HCT116 (cell line): ENCODE measurements around the gene MBTPS1. TPM values are rescaled to one million over a fixed set of nuclear protein-coding genes. Genes with fewer than 3 reads are reported as not detected.

Source experiments
- ATAC-seq: fragments of 200-7000 bp; cut with Tn5 transposase; 2 replicates; pipeline ENCODE4 v1.9.1; 2020; ENCODE audit warnings: mild to moderate bottlenecking, moderate library complexity
- BruUV-seq: library from RNA; stranded (reverse); fragments of 400-500 nt; replicated peaks from 2 replicates; lab custom pipeline; 2021; lab: Mats Ljungman, UMichigan
- CTCF ChIA-PET: fragments of 300-600 bp; sonication (Branson Sonifier 250); formaldehyde crosslinking; loops from one replicate; lab custom pipeline; 2021; ENCODE audit warnings: antibody characterized with exemption; lab: Charles Lee
- POLR2A ChIA-PET: fragments of 300-600, 350-600 bp; sonication (Branson Sonifier 250); formaldehyde crosslinking; loops from one replicate; lab custom pipeline; 2021; ENCODE audit warnings: antibody characterized with exemption; lab: Charles Lee
- RAD21 ChIA-PET, 2 experiments: fragments of 300-600 bp; sonication (Branson Sonifier 250); formaldehyde crosslinking; loops; one replicate each; lab custom pipeline; 2023; ENCODE audit warnings: low total read pairs in 2 of 2; ENCODE audit not compliant: uncharacterized antibody in 2 of 2, unreplicated experiment in 2 of 2, low non-redundant PET in 1 of 2; lab: Charles Lee
- DNase-seq: peaks from one replicate; pipeline ENCODE4 v3.0.0-alpha.2; 2010; ENCODE audit warnings: low read depth, low spot score
- H2AFZ ChIP-seq: fragments of 200-600 bp; shearing (Covaris generic), sonication (generic); 2 replicates; pipeline ENCODE4 v1.6.1; 2017; ENCODE audit warnings: low read depth, mixed run types, mixed read lengths, antibody characterized with exemption, low read length; ENCODE audit not compliant: poor library complexity, severe bottlenecking
- H3K27ac ChIP-seq: 2 replicates; pipeline ENCODE4 v1.5.1; 2012; ENCODE audit warnings: low read depth, low read length
- H3K27me3 ChIP-seq: fragments of 200-600 bp; sonication (generic); 2 replicates; pipeline ENCODE4 v1.6.1; 2016; ENCODE audit warnings: mixed run types, low read length, mixed read lengths; ENCODE audit not compliant: insufficient read depth
- H3K36me3 ChIP-seq, 2 experiments: fragments of 200-500 bp in 1 of 2; fragments of 200-600 bp in 1 of 2; sonication (Bioruptor generic) in 1 of 2; sonication (generic) in 1 of 2; 2 replicates each; pipeline versions ENCODE4 v1.5.1 to v1.6.1; 2014 to 2016; ENCODE audit warnings: low read length in 2 of 2, inconsistent platforms in 1 of 2, mixed read lengths in 1 of 2, mixed run types in 1 of 2; ENCODE audit not compliant: insufficient read depth in 2 of 2, control insufficient read depth in 1 of 2
- H3K4me1 ChIP-seq, 2 experiments: fragments of 200-600 bp in 1 of 2; sonication (generic) in 1 of 2; 2 replicates each; pipeline versions ENCODE4 v1.5.1 to v1.6.1; 2012 to 2017; ENCODE audit warnings: low read length in 2 of 2, inconsistent platforms in 1 of 2, mild to moderate bottlenecking in 1 of 2, mixed read lengths in 1 of 2, mixed run types in 1 of 2, moderate library complexity in 1 of 2; ENCODE audit not compliant: insufficient read depth in 2 of 2, control insufficient read depth in 1 of 2
- H3K4me2 ChIP-seq: fragments of 200-600 bp; sonication (generic); 2 replicates; pipeline ENCODE4 v1.6.1; 2017; ENCODE audit warnings: mixed run types, low read length, mixed read lengths
- H3K4me3 ChIP-seq, 2 experiments: fragments of 200-600 bp in 1 of 2; sonication (generic) in 1 of 2; replicated peaks in 1 of 2; 2 replicates each; pipeline ENCODE4 v1.5.1; 2011 to 2016; ENCODE audit warnings: low read length in 2 of 2, control low read depth in 1 of 2, low read depth in 1 of 2, mild to moderate bottlenecking in 1 of 2, mixed read lengths in 1 of 2, mixed run types in 1 of 2
- H3K79me2 ChIP-seq: fragments of 200-600 bp; sonication (generic); 2 replicates; pipeline ENCODE4 v1.6.1; 2017; ENCODE audit warnings: mild to moderate bottlenecking, mixed run types, low read length, moderate library complexity, mixed read lengths; ENCODE audit not compliant: insufficient read depth
- H3K9ac ChIP-seq: fragments of 200-600 bp; sonication (generic); 2 replicates; pipeline ENCODE4 v1.6.1; 2016; ENCODE audit warnings: low read length, mixed read lengths
- H3K9me2 ChIP-seq: fragments of 200-600 bp; sonication (generic), shearing (Covaris generic); 2 replicates; pipeline ENCODE4 v1.6.1; 2017; ENCODE audit warnings: mixed run types, mild to moderate bottlenecking, moderate library complexity; ENCODE audit not compliant: insufficient read depth
- H3K9me3 ChIP-seq, 2 experiments: fragments of 200-500 bp in 1 of 2; fragments of 200-600 bp in 1 of 2; sonication (Bioruptor generic) in 1 of 2; sonication (generic) in 1 of 2; 2 replicates each; pipeline ENCODE4 v1.6.1; 2014 to 2017; ENCODE audit warnings: low read length in 2 of 2, mixed read lengths in 2 of 2, inconsistent platforms in 1 of 2, low read depth in 1 of 2, mild to moderate bottlenecking in 1 of 2, mixed run types in 1 of 2, moderate library complexity in 1 of 2; ENCODE audit not compliant: control insufficient read depth in 1 of 2, insufficient read depth in 1 of 2
- H4K20me1 ChIP-seq: fragments of 200-600 bp; sonication (generic), shearing (Covaris generic); 2 replicates; pipeline ENCODE4 v1.6.1; 2017; ENCODE audit warnings: mixed run types, mild to moderate bottlenecking, moderate library complexity; ENCODE audit not compliant: insufficient read depth
- CBX3 ChIP-seq: IDR thresholded peaks from 2 replicates; pipeline ENCODE4 v1.6.1; 2012; ENCODE audit warnings: low read depth
- CEBPB ChIP-seq: IDR thresholded peaks from 2 replicates; pipeline ENCODE4 v1.6.1; 2012; ENCODE audit warnings: low read depth
- EZH2phosphoT487 ChIP-seq: fragments of 200-600 bp; IDR thresholded peaks from 2 replicates; pipeline ENCODE4 v1.6.1; 2018; ENCODE audit warnings: antibody characterized with exemption, borderline replicate concordance
- FOSL1 ChIP-seq: IDR thresholded peaks from 2 replicates; pipeline ENCODE4 v1.6.1; 2012; ENCODE audit warnings: low read depth
- SIN3A ChIP-seq: IDR thresholded peaks from 2 replicates; pipeline ENCODE4 v1.6.1; 2012; ENCODE audit warnings: low read depth
- SP1 ChIP-seq: IDR thresholded peaks from 2 replicates; pipeline ENCODE4 v1.6.1; 2012; ENCODE audit warnings: low read depth
- TCF7L2 ChIP-seq: IDR thresholded peaks from 2 replicates; pipeline ENCODE4 v1.7.0; 2011; ENCODE audit warnings: borderline replicate concordance, inconsistent platforms; ENCODE audit not compliant: insufficient read depth, insufficient read length; ENCODE audit errors: extremely low read depth
- ZFX ChIP-seq: fragments of 450-650 bp; IDR thresholded peaks from 2 replicates; pipeline ENCODE4 v1.6.1; 2017
- intact Hi-C: fragments of 100-400 bp; cut with micrococcal nuclease; formaldehyde crosslinking; loops from 2 replicates; pipeline ENCODE4 v1.10.0; 2022
- total RNA-seq: library from RNA; stranded (reverse); gene quantifications from one replicate; pipeline ENCODE4 v1.2.1, GENCODE V29; 2021; ENCODE audit not compliant: unreplicated experiment
- TF ChIP-seq, protein P1 (sequence below): IDR thresholded peaks from 2 replicates; pipeline ENCODE4 v1.6.1; 2011; ENCODE audit warnings: mild to moderate bottlenecking, low read length, moderate library complexity; ENCODE audit not compliant: insufficient replicate concordance; ENCODE audit errors: extremely low read depth
- TF ChIP-seq, protein P2 (sequence below), 3 experiments: fragments of 200-600 bp in 1 of 3; sonication (generic) in 1 of 3; IDR thresholded peaks in 2 of 3; conservative IDR thresholded peaks in 1 of 3; 2 replicates each; pipeline ENCODE4 v1.5.1; 2012 to 2017; ENCODE audit warnings: low read depth in 2 of 3, low read length in 2 of 3, antibody characterized with exemption in 1 of 3, borderline replicate concordance in 1 of 3, control low read depth in 1 of 3, mild to moderate bottlenecking in 1 of 3, mixed read lengths in 1 of 3, mixed run types in 1 of 3, moderate library complexity in 1 of 3; ENCODE audit not compliant: insufficient read depth in 1 of 3
- TF ChIP-seq, protein P3 (sequence below): IDR thresholded peaks from 2 replicates; pipeline ENCODE4 v1.6.1; 2012
- TF ChIP-seq, protein P4 (sequence below): IDR thresholded peaks from 2 replicates; pipeline ENCODE4 v1.6.1; 2012; ENCODE audit warnings: low read depth

MBTPS1 gene
- total RNA-seq, 1 experiment from 2014 or later: 111 TPM

- TF ChIP-seq, protein P1, sequence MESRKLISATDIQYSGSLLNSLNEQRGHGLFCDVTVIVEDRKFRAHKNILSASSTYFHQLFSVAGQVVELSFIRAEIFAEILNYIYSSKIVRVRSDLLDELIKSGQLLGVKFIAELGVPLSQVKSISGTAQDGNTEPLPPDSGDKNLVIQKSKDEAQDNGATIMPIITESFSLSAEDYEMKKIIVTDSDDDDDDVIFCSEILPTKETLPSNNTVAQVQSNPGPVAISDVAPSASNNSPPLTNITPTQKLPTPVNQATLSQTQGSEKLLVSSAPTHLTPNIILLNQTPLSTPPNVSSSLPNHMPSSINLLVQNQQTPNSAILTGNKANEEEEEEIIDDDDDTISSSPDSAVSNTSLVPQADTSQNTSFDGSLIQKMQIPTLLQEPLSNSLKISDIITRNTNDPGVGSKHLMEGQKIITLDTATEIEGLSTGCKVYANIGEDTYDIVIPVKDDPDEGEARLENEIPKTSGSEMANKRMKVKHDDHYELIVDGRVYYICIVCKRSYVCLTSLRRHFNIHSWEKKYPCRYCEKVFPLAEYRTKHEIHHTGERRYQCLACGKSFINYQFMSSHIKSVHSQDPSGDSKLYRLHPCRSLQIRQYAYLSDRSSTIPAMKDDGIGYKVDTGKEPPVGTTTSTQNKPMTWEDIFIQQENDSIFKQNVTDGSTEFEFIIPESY: no peak
- TF ChIP-seq TCF7L2 (no peak), SP1 (no peak), FOSL1 (no peak), CBX3 (no peak)
- TF ChIP-seq, protein P2, sequence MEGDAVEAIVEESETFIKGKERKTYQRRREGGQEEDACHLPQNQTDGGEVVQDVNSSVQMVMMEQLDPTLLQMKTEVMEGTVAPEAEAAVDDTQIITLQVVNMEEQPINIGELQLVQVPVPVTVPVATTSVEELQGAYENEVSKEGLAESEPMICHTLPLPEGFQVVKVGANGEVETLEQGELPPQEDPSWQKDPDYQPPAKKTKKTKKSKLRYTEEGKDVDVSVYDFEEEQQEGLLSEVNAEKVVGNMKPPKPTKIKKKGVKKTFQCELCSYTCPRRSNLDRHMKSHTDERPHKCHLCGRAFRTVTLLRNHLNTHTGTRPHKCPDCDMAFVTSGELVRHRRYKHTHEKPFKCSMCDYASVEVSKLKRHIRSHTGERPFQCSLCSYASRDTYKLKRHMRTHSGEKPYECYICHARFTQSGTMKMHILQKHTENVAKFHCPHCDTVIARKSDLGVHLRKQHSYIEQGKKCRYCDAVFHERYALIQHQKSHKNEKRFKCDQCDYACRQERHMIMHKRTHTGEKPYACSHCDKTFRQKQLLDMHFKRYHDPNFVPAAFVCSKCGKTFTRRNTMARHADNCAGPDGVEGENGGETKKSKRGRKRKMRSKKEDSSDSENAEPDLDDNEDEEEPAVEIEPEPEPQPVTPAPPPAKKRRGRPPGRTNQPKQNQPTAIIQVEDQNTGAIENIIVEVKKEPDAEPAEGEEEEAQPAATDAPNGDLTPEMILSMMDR (IDR thresholded peaks at IDR 0.05 in 2 of 3, conservative IDR thresholded peaks at IDR 0.05 in 1 of 3; ENCODE audit: borderline replicate concordance in 1 of 3, insufficient read depth in 1 of 3, low read depth in 2 of 3, low read length in 2 of 3): no peak
- TF ChIP-seq, all 23 proteins: peak for 0
Measured at GRCh38 chr16:84087466-84088151, 29.1 kb downstream of the MBTPS1 start (continued).

DNA sequence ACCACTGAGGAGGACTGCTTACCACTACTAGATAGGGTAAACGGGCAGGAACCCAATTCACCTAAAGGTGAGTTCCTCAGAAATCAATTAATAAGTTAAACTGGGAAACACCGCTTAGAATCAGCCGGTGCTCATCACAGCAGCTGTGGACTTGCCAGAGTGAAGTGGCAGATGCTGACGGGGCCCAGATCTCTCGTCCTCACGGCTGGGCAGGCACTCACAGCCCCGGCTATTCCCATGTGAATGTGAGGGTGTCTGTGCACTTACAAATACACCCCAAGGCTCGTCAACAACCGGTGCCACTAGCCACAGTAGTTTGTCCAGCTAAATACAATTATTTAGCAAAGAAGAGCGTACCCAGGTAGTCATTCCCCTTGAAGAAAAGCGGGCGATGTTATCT lies 29.7 kb downstream of the MBTPS1 start:
- Histone ChIP-seq H3K4me2 (no peak overlapping the region), H3K4me3 (no peak overlapping the region), H2AFZ (no peak overlapping the region), H3K9me3 (no peaks in the 10 kb centered on the region), H4K20me1 (no peaks in the 10 kb centered on the region), H3K9me2 (no peaks in the 10 kb centered on the region), H3K79me2 (no peaks in the 10 kb centered on the region), H3K9ac (no peak overlapping the region), H3K27ac (no peak overlapping the region), H3K4me1 (no peaks in the 10 kb centered on the region), H3K36me3 (peaks cover 28 to 62% of the 10 kb centered on the region in 2 experiments; a peak in 3 of 4 replicates), H3K27me3 (no peaks in the 10 kb centered on the region)
- TF ChIP-seq EZH2phosphoT487 (no peak), SIN3A (no peak), ZFX (no peak), CBX3 (no peak), CEBPB (no peak)
- TF ChIP-seq, protein P3, sequence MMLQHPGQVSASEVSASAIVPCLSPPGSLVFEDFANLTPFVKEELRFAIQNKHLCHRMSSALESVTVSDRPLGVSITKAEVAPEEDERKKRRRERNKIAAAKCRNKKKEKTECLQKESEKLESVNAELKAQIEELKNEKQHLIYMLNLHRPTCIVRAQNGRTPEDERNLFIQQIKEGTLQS: no peak
- TF ChIP-seq, protein P4, sequence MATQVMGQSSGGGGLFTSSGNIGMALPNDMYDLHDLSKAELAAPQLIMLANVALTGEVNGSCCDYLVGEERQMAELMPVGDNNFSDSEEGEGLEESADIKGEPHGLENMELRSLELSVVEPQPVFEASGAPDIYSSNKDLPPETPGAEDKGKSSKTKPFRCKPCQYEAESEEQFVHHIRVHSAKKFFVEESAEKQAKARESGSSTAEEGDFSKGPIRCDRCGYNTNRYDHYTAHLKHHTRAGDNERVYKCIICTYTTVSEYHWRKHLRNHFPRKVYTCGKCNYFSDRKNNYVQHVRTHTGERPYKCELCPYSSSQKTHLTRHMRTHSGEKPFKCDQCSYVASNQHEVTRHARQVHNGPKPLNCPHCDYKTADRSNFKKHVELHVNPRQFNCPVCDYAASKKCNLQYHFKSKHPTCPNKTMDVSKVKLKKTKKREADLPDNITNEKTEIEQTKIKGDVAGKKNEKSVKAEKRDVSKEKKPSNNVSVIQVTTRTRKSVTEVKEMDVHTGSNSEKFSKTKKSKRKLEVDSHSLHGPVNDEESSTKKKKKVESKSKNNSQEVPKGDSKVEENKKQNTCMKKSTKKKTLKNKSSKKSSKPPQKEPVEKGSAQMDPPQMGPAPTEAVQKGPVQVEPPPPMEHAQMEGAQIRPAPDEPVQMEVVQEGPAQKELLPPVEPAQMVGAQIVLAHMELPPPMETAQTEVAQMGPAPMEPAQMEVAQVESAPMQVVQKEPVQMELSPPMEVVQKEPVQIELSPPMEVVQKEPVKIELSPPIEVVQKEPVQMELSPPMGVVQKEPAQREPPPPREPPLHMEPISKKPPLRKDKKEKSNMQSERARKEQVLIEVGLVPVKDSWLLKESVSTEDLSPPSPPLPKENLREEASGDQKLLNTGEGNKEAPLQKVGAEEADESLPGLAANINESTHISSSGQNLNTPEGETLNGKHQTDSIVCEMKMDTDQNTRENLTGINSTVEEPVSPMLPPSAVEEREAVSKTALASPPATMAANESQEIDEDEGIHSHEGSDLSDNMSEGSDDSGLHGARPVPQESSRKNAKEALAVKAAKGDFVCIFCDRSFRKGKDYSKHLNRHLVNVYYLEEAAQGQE: no peak
- DNase-seq (no peak), ATAC-seq (no peak)
- ChIA-PET RAD21 (interaction anchor here in 1 of 2 experiments (1.0 kb wide), 1 partner anchor 100 kb away, joined by 3 read pairs; no protein-coding TSS in a partner anchor), POLR2A (no interaction called here), CTCF (interaction anchor here (0.7 to 2.3 kb wide), 2 partner anchors 14 to 100 kb away, joined by 3 to 17 read pairs; partner anchors contain the start of gene TAF1C)
- no TSS peak for BruUV-seq
- intact Hi-C loops: no loop called here
